ENCODE data around the gene CCDC170.

The CCDC170 gene

DNA sequence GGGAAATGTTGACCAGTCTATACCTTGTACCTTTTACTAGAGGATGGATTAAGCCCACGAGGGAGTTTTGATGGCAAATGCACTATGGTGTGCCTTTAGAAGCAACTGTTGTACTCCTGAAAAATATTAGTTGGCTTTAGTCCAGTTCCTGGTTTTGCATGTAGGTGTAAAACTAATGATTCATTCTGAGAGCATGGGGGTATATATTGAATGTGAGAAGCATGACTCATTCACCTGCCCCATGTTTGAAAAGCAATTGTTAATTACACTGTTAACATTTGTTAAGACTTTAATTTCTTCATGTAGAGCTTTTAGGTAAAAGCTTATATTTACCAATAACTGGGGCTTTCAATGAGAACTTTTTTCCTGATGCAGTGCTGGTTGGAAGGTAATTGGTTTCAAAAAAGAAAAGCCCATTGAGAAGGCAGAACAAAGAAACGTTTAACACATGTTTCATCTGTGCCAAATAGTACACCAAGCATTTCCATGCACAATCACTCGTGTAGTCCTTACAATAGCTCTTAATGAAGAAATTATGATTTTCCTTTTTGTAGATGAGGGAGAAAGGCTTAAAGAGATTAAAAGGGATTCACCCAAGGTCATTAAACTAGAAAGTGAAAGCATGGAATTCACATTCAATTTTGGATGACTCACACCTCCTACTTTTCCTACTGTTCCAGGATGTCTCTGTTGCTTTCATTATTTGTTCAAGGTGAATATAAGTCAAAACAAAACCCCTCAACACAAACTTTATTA, 134.1 kb downstream of the CCDC170 start:
- no peaks in the 10 kb centered on the region for H3K4me1 ChIP-seq (ENCODE audit: control insufficient read depth, insufficient read depth, low read length)
- no peaks in the 10 kb centered on the region for H3K9me3 ChIP-seq (ENCODE audit: control insufficient read depth, low read length)
- H3K36me3 ChIP-seq (ENCODE audit: control insufficient read depth, insufficient read depth, low read length): no peaks in the 10 kb centered on the region
- no peaks in the 10 kb centered on the region for H3K27me3 ChIP-seq (ENCODE audit: control insufficient read depth, insufficient read depth, low read length, poor library complexity, severe bottlenecking)
- no peak overlapping the region for H3K4me3 ChIP-seq (ENCODE audit: insufficient read depth, low read depth, low read length)
- H3K27ac ChIP-seq (ENCODE audit: insufficient read depth, low read depth, low read length, poor library complexity, severe bottlenecking): no peak overlapping the region
- WGBS, 2 experiments: 68 to 81% methylated on average over 1 to 3 of the region's 3 CpGs

- Histone ChIP-seq H3K9me3 (ENCODE audit: control insufficient read depth, low read length) (no peaks in the 10 kb centered on the region), H3K27ac (ENCODE audit: insufficient read depth, low read depth, low read length, poor library complexity, severe bottlenecking) (no peak overlapping the region), H3K36me3 (ENCODE audit: control insufficient read depth, insufficient read depth, low read length) (no peaks in the 10 kb centered on the region), H3K4me1 (ENCODE audit: control insufficient read depth, insufficient read depth, low read length) (no peaks in the 10 kb centered on the region), H3K27me3 (ENCODE audit: control insufficient read depth, insufficient read depth, low read length, poor library complexity, severe bottlenecking) (no peaks in the 10 kb centered on the region), H3K4me3 (ENCODE audit: insufficient read depth, low read depth, low read length) (no peak overlapping the region)
- WGBS, 2 experiments: 86 to 89% methylated on average over 4 of the region's 4 CpGs
These were observed 136.0 kb downstream of the CCDC170 start for GRCh38 chr6:151629791-151630190.

- no peak overlapping the region for H3K27ac ChIP-seq (ENCODE audit: insufficient read depth, low read depth, low read length, poor library complexity, severe bottlenecking)
- H3K9me3 ChIP-seq (ENCODE audit: control insufficient read depth, low read length): no peaks in the 10 kb centered on the region
- H3K4me3 ChIP-seq (ENCODE audit: insufficient read depth, low read depth, low read length): no peak overlapping the region
- no peaks in the 10 kb centered on the region for H3K27me3 ChIP-seq (ENCODE audit: control insufficient read depth, insufficient read depth, low read length, poor library complexity, severe bottlenecking)
- H3K36me3 ChIP-seq (ENCODE audit: control insufficient read depth, insufficient read depth, low read length): no peaks in the 10 kb centered on the region
- no peaks in the 10 kb centered on the region for H3K4me1 ChIP-seq (ENCODE audit: control insufficient read depth, insufficient read depth, low read length)
These were observed 136.6 kb downstream of the CCDC170 start for GRCh38 chr6:151630387-151630786.

DNA sequence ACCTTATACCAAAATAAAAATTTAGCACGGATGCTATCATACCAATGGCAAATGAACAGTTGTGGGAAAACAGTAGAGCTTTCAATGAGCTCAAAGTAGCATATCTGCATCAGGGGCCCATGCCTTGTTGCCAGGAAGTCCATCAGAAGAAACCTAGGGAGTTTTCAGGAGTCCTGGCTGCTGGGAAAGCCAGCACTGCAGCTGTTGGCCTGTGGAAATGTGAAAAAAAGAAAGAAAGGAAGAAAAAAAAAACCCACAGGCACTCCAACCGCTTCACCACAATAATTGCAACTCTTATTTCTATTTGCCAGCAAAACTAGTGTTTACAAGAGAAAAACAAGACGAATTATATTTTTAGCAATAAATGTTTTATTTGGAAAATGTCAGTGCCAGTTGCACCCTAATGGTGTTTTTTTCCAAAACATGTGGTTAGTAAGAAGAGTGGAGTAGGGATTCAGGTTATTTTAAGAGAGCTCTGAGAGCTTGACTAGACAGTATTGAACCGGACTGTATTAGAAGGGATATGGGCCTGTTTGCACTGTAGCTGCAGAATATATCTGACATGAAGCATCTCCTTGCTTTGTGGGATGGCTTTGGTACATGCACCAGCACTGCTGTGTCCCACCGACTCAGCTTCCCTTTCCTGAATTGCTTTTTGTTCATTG, 137.3 kb downstream of the CCDC170 start:
- H3K27me3 ChIP-seq (ENCODE audit: control insufficient read depth, insufficient read depth, low read length, poor library complexity, severe bottlenecking): no peaks in the 10 kb centered on the region
- no peaks in the 10 kb centered on the region for H3K36me3 ChIP-seq (ENCODE audit: control insufficient read depth, insufficient read depth, low read length)
- H3K4me3 ChIP-seq (ENCODE audit: insufficient read depth, low read depth, low read length): no peak overlapping the region
- H3K4me1 ChIP-seq (ENCODE audit: control insufficient read depth, insufficient read depth, low read length): no peaks in the 10 kb centered on the region
- WGBS, 2 experiments: 92 to 95% methylated on average over 4 of the region's 5 CpGs
- H3K9me3 ChIP-seq (ENCODE audit: control insufficient read depth, low read length): no peaks in the 10 kb centered on the region
- H3K27ac ChIP-seq (ENCODE audit: insufficient read depth, low read depth, low read length, poor library complexity, severe bottlenecking): no peak overlapping the region

DNA sequence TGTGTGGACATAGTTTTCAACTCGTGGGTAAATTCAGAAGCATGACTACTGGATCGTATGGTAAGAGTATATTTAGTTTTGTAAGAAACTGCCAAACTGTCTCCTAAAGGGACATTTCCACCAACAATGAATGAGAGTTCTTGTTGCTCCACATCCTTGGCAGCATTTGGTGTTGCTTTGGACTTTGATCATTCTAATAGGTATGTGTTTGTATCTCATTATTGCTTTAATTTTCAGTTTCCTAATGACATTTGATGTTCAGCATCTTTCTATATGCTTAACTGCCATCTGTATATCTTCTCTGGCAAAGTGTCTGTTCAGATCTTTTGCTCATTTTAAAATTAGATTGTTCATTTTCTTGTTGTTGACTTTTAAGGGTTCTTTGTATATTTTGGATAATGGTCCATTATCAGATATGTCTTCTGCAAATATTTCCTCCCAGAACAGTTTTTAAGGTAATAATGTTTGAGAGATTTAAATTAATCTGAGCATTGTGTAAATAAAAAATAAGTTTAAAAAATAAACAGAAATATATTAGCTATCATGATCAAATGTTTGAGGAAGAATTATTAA, 138.7 kb downstream of the CCDC170 start:
- H3K4me1 ChIP-seq (ENCODE audit: control insufficient read depth, insufficient read depth, low read length): no peaks in the 10 kb centered on the region
- no peaks in the 10 kb centered on the region for H3K9me3 ChIP-seq (ENCODE audit: control insufficient read depth, low read length)
- H3K36me3 ChIP-seq (ENCODE audit: control insufficient read depth, insufficient read depth, low read length): no peaks in the 10 kb centered on the region
- WGBS, 2 experiments: 88 to 98% methylated on average over 2 of the region's 2 CpGs
- no peak overlapping the region for H3K4me3 ChIP-seq (ENCODE audit: insufficient read depth, low read depth, low read length)
- H3K27ac ChIP-seq (ENCODE audit: insufficient read depth, low read depth, low read length, poor library complexity, severe bottlenecking): no peak overlapping the region
- no peaks in the 10 kb centered on the region for H3K27me3 ChIP-seq (ENCODE audit: control insufficient read depth, insufficient read depth, low read length, poor library complexity, severe bottlenecking)

- H3K27me3 ChIP-seq (ENCODE audit: control insufficient read depth, insufficient read depth, low read length, poor library complexity, severe bottlenecking): no peaks in the 10 kb centered on the region
- H3K4me1 ChIP-seq (ENCODE audit: control insufficient read depth, insufficient read depth, low read length): no peaks in the 10 kb centered on the region
- WGBS, 2 experiments: 93 to 95% methylated on average over 5 of the region's 5 CpGs
- H3K27ac ChIP-seq (ENCODE audit: insufficient read depth, low read depth, low read length, poor library complexity, severe bottlenecking): no peak overlapping the region
- H3K36me3 ChIP-seq (ENCODE audit: control insufficient read depth, insufficient read depth, low read length): no peaks in the 10 kb centered on the region
- H3K9me3 ChIP-seq (ENCODE audit: control insufficient read depth, low read length): no peaks in the 10 kb centered on the region
- H3K4me3 ChIP-seq (ENCODE audit: insufficient read depth, low read depth, low read length): no peak overlapping the region
These were observed 139.9 kb downstream of the CCDC170 start for GRCh38 chr6:151633526-151634335.

- H3K27me3 ChIP-seq (ENCODE audit: control insufficient read depth, insufficient read depth, low read length, poor library complexity, severe bottlenecking): no peaks in the 10 kb centered on the region
- no peaks in the 10 kb centered on the region for H3K36me3 ChIP-seq (ENCODE audit: control insufficient read depth, insufficient read depth, low read length)
- no peak overlapping the region for H3K4me3 ChIP-seq (ENCODE audit: insufficient read depth, low read depth, low read length)
- no peak overlapping the region for H3K27ac ChIP-seq (ENCODE audit: insufficient read depth, low read depth, low read length, poor library complexity, severe bottlenecking)
- H3K4me1 ChIP-seq (ENCODE audit: control insufficient read depth, insufficient read depth, low read length): no peaks in the 10 kb centered on the region
- 95 to 100% methylated on average over 3 of the region's 3 CpGs for WGBS, 2 experiments
- no peaks in the 10 kb centered on the region for H3K9me3 ChIP-seq (ENCODE audit: control insufficient read depth, low read length)
These were observed 140.5 kb downstream of the CCDC170 start for GRCh38 chr6:151634336-151634720.

DNA sequence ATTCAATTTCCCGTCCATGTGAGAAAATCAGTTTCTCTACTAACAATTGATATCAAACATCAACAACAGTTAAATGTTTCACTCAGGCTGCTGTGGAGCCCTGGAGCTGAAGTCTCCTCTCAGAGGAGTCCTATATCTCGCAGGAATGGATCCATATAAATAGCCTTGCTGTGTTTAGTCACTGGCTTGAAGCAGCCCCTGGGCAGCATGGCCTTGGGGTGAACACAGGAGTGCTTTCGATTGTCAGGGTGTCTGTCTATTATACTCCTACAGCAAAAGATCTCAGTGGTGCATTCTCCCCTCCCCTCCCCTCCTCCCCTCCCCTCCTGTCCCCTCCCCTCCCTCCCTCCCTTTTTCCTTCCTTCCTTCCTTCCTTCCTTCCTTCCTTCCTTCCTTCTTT, 141.9 kb downstream of the CCDC170 start:
- no peaks in the 10 kb centered on the region for H3K9me3 ChIP-seq (ENCODE audit: control insufficient read depth, low read length)
- H3K4me1 ChIP-seq (ENCODE audit: control insufficient read depth, insufficient read depth, low read length): no peaks in the 10 kb centered on the region
- no peak overlapping the region for H3K4me3 ChIP-seq (ENCODE audit: insufficient read depth, low read depth, low read length)
- H3K27ac ChIP-seq (ENCODE audit: insufficient read depth, low read depth, low read length, poor library complexity, severe bottlenecking): no peak overlapping the region
- WGBS, 2 experiments: 88 to 91% methylated on average over 3 of the region's 3 CpGs
- H3K36me3 ChIP-seq (ENCODE audit: control insufficient read depth, insufficient read depth, low read length): no peaks in the 10 kb centered on the region
- no peaks in the 10 kb centered on the region for H3K27me3 ChIP-seq (ENCODE audit: control insufficient read depth, insufficient read depth, low read length, poor library complexity, severe bottlenecking)

DNA sequence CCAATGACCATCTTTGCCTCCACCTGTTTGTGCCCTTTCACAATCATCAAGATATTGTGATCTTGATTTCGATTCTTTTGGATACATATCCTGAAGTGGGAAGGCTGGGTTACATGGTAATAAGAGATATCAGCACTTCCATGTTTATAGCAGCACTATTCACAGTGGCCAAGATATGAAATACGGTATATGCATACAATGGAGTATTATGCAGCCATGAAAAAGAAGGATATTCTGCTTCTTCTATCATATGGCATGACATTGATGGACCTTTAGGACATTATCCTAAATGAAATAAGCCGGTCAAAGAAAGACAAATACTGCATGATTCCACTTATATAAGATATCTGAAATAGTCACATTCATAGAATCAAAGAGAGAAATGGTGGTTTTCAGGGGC, 144.0 kb downstream of the CCDC170 start:
- Histone ChIP-seq H3K4me3 (ENCODE audit: insufficient read depth, low read depth, low read length) (no peak overlapping the region), H3K27me3 (ENCODE audit: control insufficient read depth, insufficient read depth, low read length, poor library complexity, severe bottlenecking) (no peaks in the 10 kb centered on the region), H3K9me3 (ENCODE audit: control insufficient read depth, low read length) (no peaks in the 10 kb centered on the region), H3K27ac (ENCODE audit: insufficient read depth, low read depth, low read length, poor library complexity, severe bottlenecking) (no peak overlapping the region), H3K36me3 (ENCODE audit: control insufficient read depth, insufficient read depth, low read length) (no peaks in the 10 kb centered on the region), H3K4me1 (ENCODE audit: control insufficient read depth, insufficient read depth, low read length) (no peaks in the 10 kb centered on the region)
- 96% methylated on average over 3 of the region's 3 CpGs; no CpG with 5 or more reads in 1 of the 2 experiments for WGBS, 2 experiments

DNA sequence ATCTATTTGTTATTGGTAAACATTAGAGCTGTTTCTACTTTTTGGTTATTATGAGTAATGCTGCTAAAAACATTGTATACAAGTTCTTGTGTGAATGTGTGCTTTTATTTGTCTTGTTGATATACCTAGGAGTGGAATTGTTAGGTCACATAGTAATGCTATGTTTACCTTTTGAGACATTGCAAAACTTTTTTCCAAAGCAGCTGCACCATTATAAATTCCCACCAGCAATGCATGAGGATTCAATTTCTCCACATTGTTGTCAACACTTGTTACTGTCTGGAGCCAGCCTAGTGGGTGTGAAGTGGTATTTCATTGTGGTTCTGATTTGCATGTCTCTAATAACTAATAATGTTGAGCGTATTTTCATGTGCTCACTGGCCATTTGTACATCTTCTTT, 145.9 kb downstream of the CCDC170 start:
- no peaks in the 10 kb centered on the region for H3K9me3 ChIP-seq (ENCODE audit: control insufficient read depth, low read length)
- H3K27ac ChIP-seq (ENCODE audit: insufficient read depth, low read depth, low read length, poor library complexity, severe bottlenecking): no peak overlapping the region
- H3K27me3 ChIP-seq (ENCODE audit: control insufficient read depth, insufficient read depth, low read length, poor library complexity, severe bottlenecking): no peaks in the 10 kb centered on the region
- no peaks in the 10 kb centered on the region for H3K4me1 ChIP-seq (ENCODE audit: control insufficient read depth, insufficient read depth, low read length)
- no peaks in the 10 kb centered on the region for H3K36me3 ChIP-seq (ENCODE audit: control insufficient read depth, insufficient read depth, low read length)
- H3K4me3 ChIP-seq (ENCODE audit: insufficient read depth, low read depth, low read length): no peak overlapping the region
- WGBS, 2 experiments: 100% methylated on average over 1 of the region's 1 CpG; no CpG with 5 or more reads in 1 of the 2 experiments
